SK-N-SH treated with all-trans-retinoic acid at 6 μM for 48 hours (cell line): ENCODE results near the gene SPATA6L.

Experiments
- ATAC-seq: fragments of 200-7000 bp; cut with Tn5 transposase; 3 replicates; pipeline ENCODE4 v1.9.1; 2020; ENCODE audit warnings: mild to moderate bottlenecking, moderate library complexity
- ARNTL ChIP-seq: fragments of 450-650 bp; formaldehyde crosslinking; IDR thresholded peaks from 2 replicates; pipeline ENCODE4 v1.5.0; 2020; ENCODE audit warnings: low read depth, mild to moderate bottlenecking, moderate library complexity, borderline replicate concordance
- CSDC2 ChIP-seq: fragments of 250-450 bp; sonication (Bioruptor Pico); IDR thresholded peaks from 2 replicates; pipeline ENCODE4 v1.5.0; 2020; ENCODE audit warnings: mild to moderate bottlenecking, moderate library complexity
- ESRRG ChIP-seq: fragments of 250-450 bp; sonication (Bioruptor Pico); IDR thresholded peaks from 2 replicates; pipeline ENCODE4 v1.6.1; 2021; ENCODE audit warnings: mild to moderate bottlenecking
- GLIS3 ChIP-seq: fragments of 250-450 bp; sonication (Bioruptor Pico); IDR thresholded peaks from 2 replicates; pipeline ENCODE4 v1.5.0; 2020; ENCODE audit warnings: mild to moderate bottlenecking, moderate library complexity
- ISL1 ChIP-seq: fragments of 250-450 bp; sonication (Bioruptor Pico); IDR thresholded peaks from 2 replicates; pipeline ENCODE4 v2.1.2; 2022; ENCODE audit warnings: mild to moderate bottlenecking, moderate library complexity
- OSR1 ChIP-seq: fragments of 250-450 bp; sonication (Bioruptor Pico); IDR thresholded peaks from 2 replicates; pipeline ENCODE4 v1.8.0; 2022; ENCODE audit warnings: moderate library complexity, mild to moderate bottlenecking, inconsistent platforms
- POU6F1 ChIP-seq: fragments of 250-450 bp; sonication (Bioruptor Pico); IDR thresholded peaks from 2 replicates; pipeline ENCODE4 v1.8.0; 2021; ENCODE audit warnings: low read depth, mild to moderate bottlenecking, moderate library complexity, borderline replicate concordance
- PPARA ChIP-seq: fragments of 250-450 bp; sonication (Bioruptor Pico); IDR thresholded peaks from 2 replicates; pipeline ENCODE4 v1.5.0; 2020; ENCODE audit warnings: mild to moderate bottlenecking, borderline replicate concordance
- RARB ChIP-seq: fragments of 250-450 bp; sonication (Bioruptor Pico); IDR thresholded peaks from 2 replicates; pipeline ENCODE4 v1.8.0; 2021; ENCODE audit warnings: mild to moderate bottlenecking, moderate library complexity
- SNAI2 ChIP-seq: fragments of 250-450 bp; sonication (Bioruptor Pico); IDR thresholded peaks from 2 replicates; pipeline ENCODE4 v1.5.0; 2020; ENCODE audit warnings: mild to moderate bottlenecking, moderate library complexity
- TCF4 ChIP-seq: fragments of 250-450 bp; sonication (Bioruptor Pico); IDR thresholded peaks from 2 replicates; pipeline ENCODE4 v1.8.0; 2021; ENCODE audit warnings: mild to moderate bottlenecking, moderate library complexity, borderline replicate concordance
- ZFP3 ChIP-seq: fragments of 250-450 bp; sonication (Bioruptor Pico); IDR thresholded peaks from 2 replicates; pipeline ENCODE4 v1.5.0; 2020; ENCODE audit warnings: mild to moderate bottlenecking, moderate library complexity
- ZFP30 ChIP-seq: fragments of 450-650 bp; formaldehyde crosslinking; IDR thresholded peaks from 2 replicates; pipeline ENCODE4 v1.5.0; 2022; ENCODE audit warnings: mild to moderate bottlenecking, moderate library complexity
- ZNF565 ChIP-seq: fragments of 450-650 bp; formaldehyde crosslinking; conservative IDR thresholded peaks from 2 replicates; pipeline ENCODE4 v1.5.0; 2020; ENCODE audit warnings: low read depth, mild to moderate bottlenecking, moderate library complexity
- ZNF70 ChIP-seq: fragments of 450-650 bp; formaldehyde crosslinking; IDR thresholded peaks from 2 replicates; pipeline ENCODE4 v1.5.0; 2020; ENCODE audit warnings: mild to moderate bottlenecking, moderate library complexity
- ZNF8 ChIP-seq: fragments of 450-650 bp; formaldehyde crosslinking; IDR thresholded peaks from 2 replicates; pipeline ENCODE4 v1.5.0; 2020; ENCODE audit warnings: mild to moderate bottlenecking, moderate library complexity
- TF ChIP-seq, protein P1 (sequence below): fragments of 250-450 bp; sonication (Bioruptor Pico); IDR thresholded peaks from 2 replicates; pipeline ENCODE4 v1.5.1; 2020; ENCODE audit warnings: low read depth, mild to moderate bottlenecking, moderate library complexity
- TF ChIP-seq, protein P2 (sequence below): fragments of 250-450 bp; sonication (Bioruptor Pico); IDR thresholded peaks from 2 replicates; pipeline ENCODE4 v1.8.0; 2020; ENCODE audit warnings: mild to moderate bottlenecking, moderate library complexity, borderline replicate concordance
- TF ChIP-seq, protein P3 (sequence below): fragments of 250-450 bp; sonication (Bioruptor Pico); IDR thresholded peaks from 2 replicates; pipeline ENCODE4 v1.5.1; 2021; ENCODE audit warnings: mild to moderate bottlenecking, moderate library complexity

SPATA6L gene

GRCh38 chr9:4585135-4585534, 81.1 kb downstream of the SPATA6L start (continued):
- TF ChIP-seq ISL1 (no peak), OSR1 (CRISPR knock-in tag) (no peak), ZNF8 (CRISPR knock-in tag) (no peak), ESRRG (CRISPR knock-in tag) (no peak)
- TF ChIP-seq, protein P1, sequence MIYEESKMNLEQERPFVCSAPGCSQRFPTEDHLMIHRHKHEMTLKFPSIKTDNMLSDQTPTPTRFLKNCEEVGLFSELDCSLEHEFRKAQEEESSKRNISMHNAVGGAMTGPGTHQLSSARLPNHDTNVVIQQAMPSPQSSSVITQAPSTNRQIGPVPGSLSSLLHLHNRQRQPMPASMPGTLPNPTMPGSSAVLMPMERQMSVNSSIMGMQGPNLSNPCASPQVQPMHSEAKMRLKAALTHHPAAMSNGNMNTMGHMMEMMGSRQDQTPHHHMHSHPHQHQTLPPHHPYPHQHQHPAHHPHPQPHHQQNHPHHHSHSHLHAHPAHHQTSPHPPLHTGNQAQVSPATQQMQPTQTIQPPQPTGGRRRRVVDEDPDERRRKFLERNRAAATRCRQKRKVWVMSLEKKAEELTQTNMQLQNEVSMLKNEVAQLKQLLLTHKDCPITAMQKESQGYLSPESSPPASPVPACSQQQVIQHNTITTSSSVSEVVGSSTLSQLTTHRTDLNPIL (CRISPR knock-in tag) = no peak

DNA sequence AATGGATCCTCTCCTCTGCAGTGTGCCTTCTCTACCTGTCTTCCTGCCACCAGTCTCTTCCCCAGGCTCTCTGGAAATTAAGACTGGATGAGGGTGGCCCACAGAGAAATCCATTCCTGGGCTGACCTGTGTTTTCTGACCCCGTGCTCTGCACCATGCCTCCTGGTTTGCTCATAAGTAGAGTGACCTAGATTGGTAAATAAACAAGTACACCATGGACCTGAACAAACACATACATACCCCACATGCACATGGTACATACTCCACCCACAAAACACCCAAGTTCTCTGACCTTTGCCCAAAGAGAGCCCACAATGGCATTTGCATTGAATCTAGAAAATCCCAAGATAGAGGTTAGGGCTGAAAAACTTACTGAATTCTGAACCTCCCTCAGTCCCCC, 81.6 kb downstream of the SPATA6L start:
- ATAC-seq = no peak

GRCh38 chr9:4583001-4583400, 83.3 kb downstream of the SPATA6L start:
- TF ChIP-seq POU6F1 (CRISPR knock-in tag) = no peak
- TF ChIP-seq ZNF70 (CRISPR knock-in tag) = no peak
- no peak for TF ChIP-seq OSR1 (CRISPR knock-in tag)
- TF ChIP-seq, protein P2, sequence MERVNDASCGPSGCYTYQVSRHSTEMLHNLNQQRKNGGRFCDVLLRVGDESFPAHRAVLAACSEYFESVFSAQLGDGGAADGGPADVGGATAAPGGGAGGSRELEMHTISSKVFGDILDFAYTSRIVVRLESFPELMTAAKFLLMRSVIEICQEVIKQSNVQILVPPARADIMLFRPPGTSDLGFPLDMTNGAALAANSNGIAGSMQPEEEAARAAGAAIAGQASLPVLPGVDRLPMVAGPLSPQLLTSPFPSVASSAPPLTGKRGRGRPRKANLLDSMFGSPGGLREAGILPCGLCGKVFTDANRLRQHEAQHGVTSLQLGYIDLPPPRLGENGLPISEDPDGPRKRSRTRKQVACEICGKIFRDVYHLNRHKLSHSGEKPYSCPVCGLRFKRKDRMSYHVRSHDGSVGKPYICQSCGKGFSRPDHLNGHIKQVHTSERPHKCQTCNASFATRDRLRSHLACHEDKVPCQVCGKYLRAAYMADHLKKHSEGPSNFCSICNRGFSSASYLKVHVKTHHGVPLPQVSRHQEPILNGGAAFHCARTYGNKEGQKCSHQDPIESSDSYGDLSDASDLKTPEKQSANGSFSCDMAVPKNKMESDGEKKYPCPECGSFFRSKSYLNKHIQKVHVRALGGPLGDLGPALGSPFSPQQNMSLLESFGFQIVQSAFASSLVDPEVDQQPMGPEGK (CRISPR knock-in tag) = no peak
- TF ChIP-seq ZFP3 (CRISPR knock-in tag) = no peak
- TF ChIP-seq, protein P1 (CRISPR knock-in tag) = no peak
- no peak for TF ChIP-seq GLIS3
- TF ChIP-seq, all 23 proteins: peak for 0
- no peak for ATAC-seq

More for the DNA sequence above, 81.6 kb downstream of the SPATA6L start:
- TF ChIP-seq ZNF565 (no peak), ZNF70 (CRISPR knock-in tag) (no peak), POU6F1 (CRISPR knock-in tag) (no peak)
- TF ChIP-seq, all 23 proteins: peak for 0

DNA sequence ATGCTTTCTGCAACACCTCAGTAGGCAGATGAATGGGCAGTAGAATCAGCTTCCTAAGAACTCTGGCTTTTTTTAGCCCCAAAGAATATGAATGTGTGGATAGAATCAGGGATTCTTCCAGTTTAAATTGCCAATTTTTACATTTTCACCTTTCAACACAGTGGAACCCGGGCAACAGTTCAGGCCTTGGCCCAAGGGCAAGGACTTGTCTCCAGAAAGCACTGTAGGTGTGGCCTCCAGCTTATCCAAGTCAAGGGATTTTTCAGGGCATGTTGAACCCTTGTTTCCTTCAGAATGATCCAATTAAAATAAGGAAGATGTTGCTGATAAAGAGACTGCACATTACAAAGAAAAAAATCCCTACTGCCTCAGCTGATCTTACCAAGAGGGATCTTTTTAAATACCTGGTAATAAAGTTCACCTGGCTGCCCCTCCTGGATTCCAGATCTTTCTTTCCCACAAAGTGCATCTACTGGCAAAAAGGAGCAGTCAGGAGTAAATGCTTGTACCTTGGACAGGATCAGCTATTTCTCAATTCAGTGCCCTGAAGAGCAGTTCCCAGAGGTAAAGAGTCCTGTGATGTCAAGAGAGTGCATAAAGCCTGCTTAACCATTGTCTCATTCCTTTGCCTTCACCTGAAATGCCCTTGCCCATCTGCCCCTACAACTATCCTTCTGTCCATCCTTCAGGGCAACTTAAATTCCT, 84.3 kb downstream of the SPATA6L start:
- ATAC-seq = no peak
- TF ChIP-seq TCF4 (CRISPR knock-in tag) = no peak

DNA sequence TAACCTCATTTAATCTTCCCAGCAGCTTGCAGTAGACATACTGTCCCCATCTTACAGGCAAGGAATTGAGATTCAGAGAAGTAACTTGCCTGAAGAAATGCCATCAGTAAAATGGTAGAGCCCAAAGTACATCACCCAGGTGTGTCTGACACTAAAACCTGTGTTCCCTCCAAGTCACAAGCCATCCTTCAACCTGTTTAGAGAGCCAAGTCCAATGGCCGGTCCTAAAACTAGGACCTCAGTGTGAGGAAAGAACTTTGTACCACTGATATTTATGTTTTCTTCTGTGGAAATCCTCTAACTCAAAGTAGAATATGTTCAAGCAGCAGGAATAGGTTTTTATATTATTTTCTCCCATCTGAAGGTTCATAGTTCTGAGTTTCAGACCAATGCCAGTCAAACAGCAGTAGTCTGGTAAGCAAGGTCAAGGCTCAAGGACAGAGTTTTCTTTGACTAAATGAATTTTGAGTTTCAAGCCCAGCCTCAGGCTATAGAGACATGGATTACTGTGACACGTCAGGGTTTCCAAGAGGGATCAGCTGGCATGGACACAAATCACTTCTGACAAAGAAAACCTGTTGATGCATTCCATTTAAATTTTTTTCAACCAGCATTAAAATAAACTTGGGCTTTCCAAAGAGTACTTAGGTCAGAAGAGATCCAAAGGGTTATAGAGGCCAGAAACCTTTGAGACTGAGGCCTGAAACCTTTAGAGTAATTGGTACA, 85.1 kb downstream of the SPATA6L start:
- no peak for ATAC-seq
- TF ChIP-seq ZFP30 (CRISPR knock-in tag) (no peak), OSR1 (CRISPR knock-in tag) (no peak), TCF4 (CRISPR knock-in tag) (no peak), RARB (CRISPR knock-in tag) (no peak), PPARA (CRISPR knock-in tag) (no peak), ARNTL (CRISPR knock-in tag) (no peak), CSDC2 (CRISPR knock-in tag) (no peak), POU6F1 (CRISPR knock-in tag) (no peak), ZNF8 (CRISPR knock-in tag) (no peak), SNAI2 (CRISPR knock-in tag) (no peak)
- TF ChIP-seq, protein P2 (CRISPR knock-in tag) = no peak
- TF ChIP-seq, protein P3, sequence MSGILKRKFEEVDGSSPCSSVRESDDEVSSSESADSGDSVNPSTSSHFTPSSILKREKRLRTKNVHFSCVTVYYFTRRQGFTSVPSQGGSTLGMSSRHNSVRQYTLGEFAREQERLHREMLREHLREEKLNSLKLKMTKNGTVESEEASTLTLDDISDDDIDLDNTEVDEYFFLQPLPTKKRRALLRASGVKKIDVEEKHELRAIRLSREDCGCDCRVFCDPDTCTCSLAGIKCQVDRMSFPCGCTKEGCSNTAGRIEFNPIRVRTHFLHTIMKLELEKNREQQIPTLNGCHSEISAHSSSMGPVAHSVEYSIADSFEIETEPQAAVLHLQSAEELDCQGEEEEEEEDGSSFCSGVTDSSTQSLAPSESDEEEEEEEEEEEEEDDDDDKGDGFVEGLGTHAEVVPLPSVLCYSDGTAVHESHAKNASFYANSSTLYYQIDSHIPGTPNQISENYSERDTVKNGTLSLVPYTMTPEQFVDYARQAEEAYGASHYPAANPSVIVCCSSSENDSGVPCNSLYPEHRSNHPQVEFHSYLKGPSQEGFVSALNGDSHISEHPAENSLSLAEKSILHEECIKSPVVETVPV (CRISPR knock-in tag) = no peak
- TF ChIP-seq, all 23 proteins: peak for 0
